Natural killer cell (primary cell): ENCODE measurements around the gene AUTS2. TPM values are rescaled to one million over a fixed set of nuclear protein-coding genes. Genes with fewer than 3 reads are reported as not detected.

Experiments
- ATAC-seq, 3 donors: fragments of 150-1000 bp in 2 of 3; fragments of 200-7000 bp in 1 of 3; cut with Tn5 transposase; 1 replicate in 1 of 3; 2 replicates in 2 of 3; pipeline ENCODE4 v1.10.0; 2021; ENCODE audit warnings: mild to moderate bottlenecking in 2 of 3, moderate library complexity in 2 of 3
- DNase-seq, 2 donors: peaks; one replicate each; pipeline versions ENCODE4 v3.0.0 to v3.0.0-alpha.2; 2013 to 2021; ENCODE audit warnings: mixed read lengths in 1 of 2
- H3K27ac ChIP-seq: one replicate; pipeline ENCODE4 v1.5.1; 2013; ENCODE audit warnings: mild to moderate bottlenecking, low read length
- H3K27me3 ChIP-seq: one replicate; pipeline ENCODE4 v1.6.1; 2013; ENCODE audit warnings: low read length; ENCODE audit not compliant: control insufficient read depth, insufficient read depth
- H3K36me3 ChIP-seq: one replicate; pipeline ENCODE4 v1.6.1; 2013; ENCODE audit warnings: low read length; ENCODE audit not compliant: control insufficient read depth, insufficient read depth
- H3K4me1 ChIP-seq: one replicate; pipeline ENCODE4 v1.6.1; 2013; ENCODE audit warnings: low read length; ENCODE audit not compliant: control insufficient read depth, insufficient read depth
- H3K4me3 ChIP-seq: one replicate; pipeline ENCODE4 v1.5.1; 2013; ENCODE audit warnings: low read length
- H3K9me3 ChIP-seq: one replicate; pipeline ENCODE4 v1.6.1; 2013; ENCODE audit warnings: low read length; ENCODE audit not compliant: control insufficient read depth, insufficient read depth
- H3K27ac Mint-ChIP-seq, 2 donors: one replicate each; pipeline ENCODE4 v1.8.0; 2022; ENCODE audit warnings: mild to moderate bottlenecking in 2 of 2, mixed read lengths in 2 of 2, moderate library complexity in 1 of 2
- H3K27me3 Mint-ChIP-seq, 2 donors: one replicate each; pipeline ENCODE4 v1.8.0; 2022; ENCODE audit warnings: low read depth in 2 of 2, mixed read lengths in 2 of 2
- H3K36me3 Mint-ChIP-seq: one replicate; pipeline ENCODE4 v1.8.0; 2022; ENCODE audit warnings: mixed read lengths
- H3K4me1 Mint-ChIP-seq, 2 donors: one replicate each; pipeline ENCODE4 v1.8.0; 2022; ENCODE audit warnings: mixed read lengths in 2 of 2
- H3K4me3 Mint-ChIP-seq: one replicate; pipeline ENCODE4 v1.8.0; 2022; ENCODE audit warnings: mild to moderate bottlenecking, moderate library complexity, mixed read lengths
- H3K9me3 Mint-ChIP-seq, 2 donors: one replicate each; pipeline ENCODE4 v1.8.0; 2022; ENCODE audit warnings: mixed read lengths in 2 of 2
- WGBS: methylation state at CpG from one replicate; pipeline ENCODE4 v1.1.7; 2013; ENCODE audit warnings: missing lambda C conversion rate; ENCODE audit not compliant: insufficient coverage; 5-methylcytosine and 5-hydroxymethylcytosine counted together
- intact Hi-C: fragments of 100-400 bp; cut with micrococcal nuclease; formaldehyde crosslinking; loops from one replicate; pipeline ENCODE4 v1.14.2; 2022
- total RNA-seq, 4 donors: library from RNA; stranded (reverse); fragments of 120-200 nt in 1 of 4; gene quantifications; one replicate each; pipeline versions ENCODE4 v1.2.3 to v1.2.4, GENCODE V29; 2013 to 2022
- TF ChIP-seq, protein P1 (sequence below): fragments of 200-600 bp; IDR thresholded peaks from one replicate; pipeline ENCODE4 v1.8.0; 2022; ENCODE audit warnings: antibody characterized with exemption

The AUTS2 gene
- total RNA-seq, 3 donors from 2014 or later (not counting 1 experiment from before 2014, with no cell fraction given) = 147 to 197 (median 155) TPM

DNA sequence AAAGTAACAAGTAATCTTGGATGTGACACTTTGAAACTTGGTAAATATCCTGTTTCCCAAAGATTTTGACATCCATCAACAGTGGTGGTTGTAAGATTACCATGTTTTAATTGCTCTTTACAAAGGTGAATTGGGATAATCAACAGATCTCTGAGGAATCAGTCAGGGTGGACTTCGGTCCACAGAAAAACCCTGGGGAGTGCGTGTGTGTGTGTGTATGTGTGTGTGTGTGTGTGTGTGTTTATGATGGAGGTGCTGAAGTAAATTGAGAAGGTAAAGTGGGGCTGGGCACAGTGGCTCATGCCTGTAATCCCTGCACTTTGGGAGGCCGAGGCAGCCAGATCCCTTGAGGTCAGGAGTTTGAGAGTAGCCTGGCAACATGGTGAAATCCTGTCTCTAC is 12.0 kb upstream of the AUTS2 start:
- intact Hi-C loops = no loop called here
- no peak for ATAC-seq
- H3K27ac Mint-ChIP-seq = no peak overlapping the region

DNA sequence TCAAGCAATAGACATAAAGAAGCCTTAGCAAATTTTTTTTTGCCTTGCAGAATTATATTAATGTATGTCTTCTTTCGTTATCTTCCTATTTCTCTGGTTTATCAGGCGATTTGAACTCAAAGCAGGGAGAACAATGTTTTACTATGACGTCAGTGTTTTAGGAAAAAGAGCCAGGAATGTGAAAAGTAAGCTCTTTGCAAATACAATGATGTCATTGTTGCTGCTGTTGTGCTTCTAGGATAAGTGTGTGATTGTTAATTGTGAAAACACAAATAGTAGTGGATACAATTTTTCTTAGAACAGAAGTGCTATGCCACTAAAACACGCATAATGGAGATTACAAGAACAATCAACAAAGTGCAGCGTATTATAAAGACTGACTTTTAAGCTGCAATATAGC is 9.5 kb upstream of the AUTS2 start:
- Histone ChIP-seq H3K36me3 (no peaks in the 10 kb centered on the region), H3K4me3 (no peak overlapping the region), H3K9me3 (no peaks in the 10 kb centered on the region), H3K4me1 (no peaks in the 10 kb centered on the region), H3K27ac (no peak overlapping the region), H3K27me3 (no peaks in the 10 kb centered on the region)
- H3K27ac Mint-ChIP-seq = no peak overlapping the region
- H3K9me3 Mint-ChIP-seq = no peaks in the 10 kb centered on the region
- TF ChIP-seq, protein P1, sequence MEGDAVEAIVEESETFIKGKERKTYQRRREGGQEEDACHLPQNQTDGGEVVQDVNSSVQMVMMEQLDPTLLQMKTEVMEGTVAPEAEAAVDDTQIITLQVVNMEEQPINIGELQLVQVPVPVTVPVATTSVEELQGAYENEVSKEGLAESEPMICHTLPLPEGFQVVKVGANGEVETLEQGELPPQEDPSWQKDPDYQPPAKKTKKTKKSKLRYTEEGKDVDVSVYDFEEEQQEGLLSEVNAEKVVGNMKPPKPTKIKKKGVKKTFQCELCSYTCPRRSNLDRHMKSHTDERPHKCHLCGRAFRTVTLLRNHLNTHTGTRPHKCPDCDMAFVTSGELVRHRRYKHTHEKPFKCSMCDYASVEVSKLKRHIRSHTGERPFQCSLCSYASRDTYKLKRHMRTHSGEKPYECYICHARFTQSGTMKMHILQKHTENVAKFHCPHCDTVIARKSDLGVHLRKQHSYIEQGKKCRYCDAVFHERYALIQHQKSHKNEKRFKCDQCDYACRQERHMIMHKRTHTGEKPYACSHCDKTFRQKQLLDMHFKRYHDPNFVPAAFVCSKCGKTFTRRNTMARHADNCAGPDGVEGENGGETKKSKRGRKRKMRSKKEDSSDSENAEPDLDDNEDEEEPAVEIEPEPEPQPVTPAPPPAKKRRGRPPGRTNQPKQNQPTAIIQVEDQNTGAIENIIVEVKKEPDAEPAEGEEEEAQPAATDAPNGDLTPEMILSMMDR = no peak
- H3K4me1 Mint-ChIP-seq = no peaks in the 10 kb centered on the region
- ATAC-seq (no peak), DNase-seq (no peak)
- no peak overlapping the region for H3K4me3 Mint-ChIP-seq
- intact Hi-C loops = no loop called here
- H3K27me3 Mint-ChIP-seq = peaks cover 0 to 5% of the 10 kb centered on the region in 2 donors
- 95% methylated on average over 4 of the region's 5 CpGs for WGBS
- no peaks in the 10 kb centered on the region for H3K36me3 Mint-ChIP-seq

More for the DNA sequence above, 12.0 kb upstream of the AUTS2 start:
- no peaks in the 10 kb centered on the region for H3K4me1 Mint-ChIP-seq
- no peak overlapping the region for H3K4me3 ChIP-seq
- H3K4me1 ChIP-seq = no peaks in the 10 kb centered on the region
- H3K27me3 Mint-ChIP-seq = peaks cover 0 to 5% of the 10 kb centered on the region in 2 donors
- H3K36me3 Mint-ChIP-seq = no peaks in the 10 kb centered on the region
- no peaks in the 10 kb centered on the region for H3K9me3 ChIP-seq
- H3K27me3 ChIP-seq = no peaks in the 10 kb centered on the region
- DNase-seq = no peak
- 91% methylated on average over 3 of the region's 3 CpGs for WGBS
- H3K36me3 ChIP-seq = no peaks in the 10 kb centered on the region
- TF ChIP-seq, protein P1 = no peak
- no peak overlapping the region for H3K4me3 Mint-ChIP-seq
- H3K9me3 Mint-ChIP-seq = no peaks in the 10 kb centered on the region
- no peak overlapping the region for H3K27ac ChIP-seq

DNA sequence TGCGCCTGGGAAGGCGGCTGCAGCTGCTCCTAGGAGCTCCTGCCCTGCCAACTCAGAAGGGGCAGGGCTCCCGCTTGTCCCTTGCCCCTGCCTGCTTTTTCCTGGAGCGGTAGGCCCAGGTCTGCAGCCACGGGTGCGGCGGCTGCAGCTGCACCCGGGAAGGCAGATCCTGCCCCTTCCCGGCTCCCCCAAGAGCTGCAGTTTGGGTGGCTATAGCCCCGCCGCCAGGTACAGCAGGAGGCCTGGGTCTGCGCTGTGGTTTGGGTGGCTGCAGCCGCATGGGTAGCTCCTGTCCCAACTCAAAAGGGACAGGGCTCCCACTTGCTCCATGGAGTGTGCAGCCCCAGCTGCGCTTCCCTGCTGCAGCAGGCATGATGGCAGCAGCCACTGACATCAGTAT is 6.5 kb upstream of the AUTS2 start:
- H3K9me3 ChIP-seq = no peaks in the 10 kb centered on the region
- H3K4me1 Mint-ChIP-seq = peaks cover 1 to 2% of the 10 kb centered on the region in 2 donors
- H3K27ac ChIP-seq = no peak overlapping the region
- TF ChIP-seq, protein P1 = no peak
- H3K4me1 ChIP-seq = no peaks in the 10 kb centered on the region
- no peaks in the 10 kb centered on the region for H3K27me3 ChIP-seq
- H3K27me3 Mint-ChIP-seq = no peaks in the 10 kb centered on the region
- no peaks in the 10 kb centered on the region for H3K9me3 Mint-ChIP-seq
- intact Hi-C loops = loop anchor here (10.0 kb wide), 1 partner anchor 233 kb away; no protein-coding TSS in a partner anchor
- H3K4me3 Mint-ChIP-seq = no peak overlapping the region
- no peaks in the 10 kb centered on the region for H3K36me3 ChIP-seq
- no peaks in the 10 kb centered on the region for H3K36me3 Mint-ChIP-seq
- no peak overlapping the region for H3K4me3 ChIP-seq
- no peak overlapping the region for H3K27ac Mint-ChIP-seq
- 88% methylated on average over 14 of the region's 14 CpGs for WGBS
- ATAC-seq (no peak), DNase-seq (no peak)

DNA sequence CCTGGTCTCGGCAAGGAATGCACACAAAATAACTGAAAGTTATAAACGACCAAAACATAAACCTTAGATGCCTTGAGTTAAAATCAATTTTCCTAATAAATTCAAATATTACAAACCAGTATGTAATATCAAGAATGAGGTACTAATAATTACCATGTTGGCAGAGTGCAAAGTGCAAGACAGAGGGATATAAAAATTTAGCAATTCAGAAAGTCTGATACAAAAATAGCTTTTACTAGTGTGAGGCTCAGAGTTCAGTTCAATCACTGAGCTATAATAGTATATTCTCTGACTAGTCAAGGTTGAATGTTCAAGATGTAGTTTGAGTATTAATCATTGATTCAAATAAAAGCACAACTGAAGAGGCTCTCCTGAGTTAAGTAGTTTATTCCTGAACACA is 4.8 kb upstream of the AUTS2 start:
- ATAC-seq (no peak), DNase-seq (no peak)
- Mint-ChIP-seq H3K4me3 (no peak overlapping the region), H3K9me3 (no peaks in the 10 kb centered on the region), H3K27me3 (no peaks in the 10 kb centered on the region), H3K36me3 (no peaks in the 10 kb centered on the region), H3K4me1 (peaks cover 5 to 6% of the 10 kb centered on the region in 2 donors), H3K27ac (no peak overlapping the region)
- H3K4me3 ChIP-seq = no peak overlapping the region
- H3K4me1 ChIP-seq = peaks cover 9% of the 10 kb centered on the region
- TF ChIP-seq, protein P1 = no peak
- intact Hi-C loops = loop anchor here (10.0 kb wide), 1 partner anchor 231 kb away; no protein-coding TSS in a partner anchor
- no peaks in the 10 kb centered on the region for H3K36me3 ChIP-seq
- H3K9me3 ChIP-seq = no peaks in the 10 kb centered on the region
- 100% methylated on average over 1 of the region's 2 CpGs for WGBS
- no peaks in the 10 kb centered on the region for H3K27me3 ChIP-seq
- no peak overlapping the region for H3K27ac ChIP-seq
